SK-N-MC (cell line): Measurements from ENCODE around the gene OSMR.

Source experiments
- DNase-seq: peaks from one replicate; pipeline ENCODE4 v3.0.0-alpha.2; 2011; ENCODE audit warnings: low read depth, low spot score
- H3K27ac ChIP-seq: fragments of 200-600 bp; sonication (generic); 2 replicates; pipeline ENCODE4 v1.5.1; 2016; ENCODE audit warnings: mixed run types
- H3K36me3 ChIP-seq: fragments of 200-600 bp; sonication (generic); 2 replicates; pipeline ENCODE4 v1.6.1; 2017; ENCODE audit warnings: antibody characterized with exemption, low read length, mixed read lengths; ENCODE audit not compliant: insufficient read depth
- H3K4me3 ChIP-seq: fragments of 200-600 bp; sonication (generic); 2 replicates; pipeline ENCODE4 v1.5.1; 2016
- H3K9ac ChIP-seq: fragments of 200-600 bp; sonication (generic); 2 replicates; pipeline ENCODE4 v1.8.0; 2017; ENCODE audit warnings: mixed run types, mixed read lengths; ENCODE audit not compliant: insufficient read length
- H3K9me3 ChIP-seq: fragments of 200-600 bp; sonication (generic); 2 replicates; pipeline ENCODE4 v1.6.1; 2017; ENCODE audit warnings: low read depth, mild to moderate bottlenecking, antibody characterized with exemption, low read length, moderate library complexity, mixed read lengths
- EZH2 ChIP-seq: fragments of 200-600 bp; sonication (generic); IDR thresholded peaks from one replicate; pipeline ENCODE4 v1.6.1; 2017; ENCODE audit warnings: antibody characterized with exemption
- FOXP2 ChIP-seq: optimal IDR thresholded peaks from 2 replicates; pipeline ENCODE3; 2011; ENCODE audit warnings: mild to moderate bottlenecking, moderate library complexity; ENCODE audit not compliant: insufficient read depth; ENCODE audit errors: extremely low read length, control extremely low read depth
- POLR2AphosphoS5 ChIP-seq: IDR thresholded peaks from 2 replicates; pipeline ENCODE4 v1.6.1; 2012; ENCODE audit warnings: mild to moderate bottlenecking, low read depth, low read length, borderline replicate concordance

OSMR gene

DNA sequence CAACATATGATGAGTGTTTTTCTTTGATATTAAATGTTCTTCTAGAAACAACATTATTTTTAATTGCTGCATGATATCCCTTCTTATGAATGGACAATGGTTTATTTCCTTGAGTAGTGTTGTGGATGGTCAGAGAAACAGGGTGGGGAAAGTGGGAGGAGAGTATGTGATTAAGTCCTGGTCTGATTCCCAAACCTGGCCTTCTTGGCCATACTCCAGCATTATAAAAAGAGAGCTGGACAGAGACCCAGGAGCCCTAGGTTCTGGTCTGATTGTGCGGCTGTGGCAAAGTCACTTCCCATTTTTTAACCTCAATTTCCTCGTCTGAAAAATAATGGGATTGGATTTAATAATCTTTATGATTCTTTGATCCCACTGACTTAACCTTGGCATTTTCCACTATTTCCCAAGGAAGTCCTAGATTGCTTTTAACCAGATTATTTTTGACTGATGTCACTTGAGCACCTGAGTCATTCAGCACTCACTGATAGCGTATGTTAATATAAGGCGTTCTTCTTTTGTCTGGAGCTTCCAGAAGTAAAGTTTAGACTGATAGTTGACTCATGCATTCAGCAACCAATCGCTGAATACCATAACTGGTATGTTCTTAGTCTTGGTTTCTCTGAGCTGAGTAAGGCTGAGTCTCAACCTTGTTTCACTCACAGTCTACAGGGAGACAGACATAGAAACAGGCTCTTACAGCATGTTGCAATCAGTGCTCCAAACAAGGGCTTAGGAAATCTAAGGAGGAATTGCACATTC is 26.2 kb downstream of the OSMR start:
- no peak for TF ChIP-seq FOXP2
- TF ChIP-seq POLR2AphosphoS5: no peak
- TF ChIP-seq EZH2: no peak
- no peak overlapping the region for H3K9ac ChIP-seq
- H3K36me3 ChIP-seq: peaks cover 12% of the 10 kb centered on the region
- no peak overlapping the region for H3K4me3 ChIP-seq
- no peak overlapping the region for H3K27ac ChIP-seq
- DNase-seq: no peak
- H3K9me3 ChIP-seq: no peaks in the 10 kb centered on the region

DNA sequence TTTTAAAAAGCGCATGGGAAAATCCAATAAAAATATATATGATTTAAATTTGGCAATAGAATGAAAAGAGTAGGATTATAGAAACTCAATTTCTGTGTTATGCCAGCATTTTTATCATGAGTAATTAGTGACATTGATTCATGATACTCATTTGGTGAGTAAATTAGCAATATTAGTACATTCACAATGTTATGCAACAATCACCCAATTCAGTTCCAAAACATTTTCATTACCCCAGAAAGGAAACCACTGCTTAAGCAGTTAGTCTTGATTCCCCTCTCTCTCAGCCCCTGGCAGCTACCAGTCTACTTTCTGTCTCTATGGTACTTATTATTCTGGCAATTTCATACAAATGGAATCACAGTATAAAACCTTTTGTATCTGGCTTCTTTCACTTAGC is 27.0 kb downstream of the OSMR start:
- TF ChIP-seq EZH2: no peak
- TF ChIP-seq FOXP2: no peak
- no peak for TF ChIP-seq POLR2AphosphoS5
- no peak for DNase-seq
- H3K4me3 ChIP-seq: no peak overlapping the region
- H3K9ac ChIP-seq: no peak overlapping the region
- no peak overlapping the region for H3K27ac ChIP-seq
- no peaks in the 10 kb centered on the region for H3K9me3 ChIP-seq
- H3K36me3 ChIP-seq: peaks cover 19% of the 10 kb centered on the region

DNA sequence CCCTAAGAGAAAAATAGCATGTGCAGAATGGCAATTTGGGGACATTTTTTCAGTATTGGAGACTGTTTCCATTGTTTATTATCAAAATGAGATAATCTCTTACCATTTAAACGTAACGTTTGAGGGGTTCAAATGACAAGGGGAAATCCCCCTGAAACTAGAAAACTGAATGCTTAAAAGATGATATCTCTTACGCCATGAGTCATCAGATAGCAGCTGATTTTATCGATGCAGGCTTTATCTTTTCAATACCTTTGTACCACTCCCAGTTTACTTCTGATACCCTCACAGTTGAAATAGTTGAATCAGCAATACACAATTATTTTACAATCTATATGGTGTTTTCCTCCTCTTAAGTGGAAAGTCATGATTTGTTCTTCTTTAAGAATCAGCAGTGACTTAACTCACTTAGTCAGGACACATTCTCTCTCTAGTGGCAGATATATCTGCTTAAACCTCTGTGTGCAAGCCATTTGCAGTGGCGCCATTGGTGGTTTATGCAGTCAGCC is 29.2 kb downstream of the OSMR start:
- H3K9me3 ChIP-seq: no peaks in the 10 kb centered on the region
- no peak for DNase-seq
- no peak overlapping the region for H3K27ac ChIP-seq
- no peak overlapping the region for H3K4me3 ChIP-seq
- TF ChIP-seq POLR2AphosphoS5 (no peak), FOXP2 (no peak), EZH2 (no peak)
- peaks cover 19% of the 10 kb centered on the region for H3K36me3 ChIP-seq
- no peak overlapping the region for H3K9ac ChIP-seq

DNA sequence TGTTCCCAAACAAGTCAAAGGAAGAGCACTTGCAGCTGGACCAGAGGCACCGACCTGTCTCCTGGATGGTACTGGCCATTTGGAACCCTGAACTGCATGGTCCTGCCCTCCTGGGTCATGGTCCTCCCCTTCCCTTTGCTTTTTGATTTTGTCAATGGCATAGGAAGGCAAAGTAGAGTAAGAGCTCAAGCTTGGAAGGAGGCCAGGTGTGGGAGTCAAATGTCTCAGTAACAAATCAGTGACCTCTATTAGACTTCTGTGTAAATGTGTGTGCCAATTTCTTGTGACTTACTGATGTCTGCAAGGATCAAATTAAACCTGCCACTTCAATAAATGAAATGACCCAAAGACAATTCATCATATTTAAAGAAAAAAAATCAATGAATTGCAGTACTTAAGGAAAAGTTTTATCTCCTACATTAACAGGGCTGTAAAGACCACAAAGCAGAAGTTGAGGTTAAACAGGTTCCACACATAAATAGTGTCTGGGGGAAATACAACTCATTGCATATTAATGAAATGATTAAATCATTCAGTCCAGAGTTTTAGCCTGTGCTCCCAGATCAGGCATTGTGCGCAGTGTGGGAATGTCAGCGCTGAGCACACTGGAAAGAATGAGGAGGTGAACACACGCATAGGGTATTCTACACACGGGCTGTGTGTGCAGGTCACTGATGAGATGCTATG is 32.7 kb downstream of the OSMR start:
- H3K36me3 ChIP-seq: peaks cover 23% of the 10 kb centered on the region
- no peak overlapping the region for H3K4me3 ChIP-seq
- H3K27ac ChIP-seq: no peak overlapping the region
- no peak for DNase-seq
- TF ChIP-seq POLR2AphosphoS5: no peak
- no peak for TF ChIP-seq FOXP2
- no peak for TF ChIP-seq EZH2
- H3K9me3 ChIP-seq: no peaks in the 10 kb centered on the region
- no peak overlapping the region for H3K9ac ChIP-seq

DNA sequence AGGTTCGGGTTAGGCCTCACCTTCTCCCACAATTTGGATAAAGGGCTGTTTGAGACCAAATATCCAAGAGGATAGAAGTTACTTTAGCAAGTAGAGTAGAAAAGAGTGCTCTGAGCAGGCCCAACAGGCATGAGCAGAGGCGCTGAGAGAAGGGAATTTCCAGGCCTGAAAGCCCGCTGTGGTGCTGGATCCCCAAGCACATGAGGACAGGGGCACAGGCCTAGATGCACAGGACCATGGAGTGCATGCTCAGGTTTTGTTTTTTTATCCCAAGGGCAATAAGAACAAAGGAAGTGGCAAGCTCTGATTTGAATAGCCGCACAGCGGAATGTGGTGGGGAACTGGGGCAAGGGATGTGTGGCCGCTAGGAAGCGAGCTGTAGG is 33.3 kb downstream of the OSMR start:
- Histone ChIP-seq H3K36me3 (peaks cover 28% of the 10 kb centered on the region), H3K9ac (no peak overlapping the region), H3K4me3 (no peak overlapping the region), H3K9me3 (no peaks in the 10 kb centered on the region), H3K27ac (no peak overlapping the region)
- TF ChIP-seq EZH2 (no peak), POLR2AphosphoS5 (no peak), FOXP2 (no peak)
- DNase-seq: no peak

DNA sequence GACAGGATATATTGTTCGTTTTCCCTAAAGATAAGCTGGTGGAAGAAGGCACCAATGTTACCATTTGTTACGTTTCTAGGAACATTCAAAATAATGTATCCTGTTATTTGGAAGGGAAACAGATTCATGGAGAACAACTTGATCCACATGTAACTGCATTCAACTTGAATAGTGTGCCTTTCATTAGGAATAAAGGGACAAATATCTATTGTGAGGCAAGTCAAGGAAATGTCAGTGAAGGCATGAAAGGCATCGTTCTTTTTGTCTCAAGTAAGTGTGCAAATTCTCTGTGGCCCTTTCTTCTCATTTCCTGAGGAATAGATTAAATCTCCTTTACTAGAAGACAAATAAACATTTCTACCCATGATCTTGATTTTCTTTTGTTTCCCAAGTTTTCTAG is 38.0 kb downstream of the OSMR start:
- no peak overlapping the region for H3K4me3 ChIP-seq
- no peaks in the 10 kb centered on the region for H3K9me3 ChIP-seq
- no peak overlapping the region for H3K27ac ChIP-seq
- peaks cover 30% of the 10 kb centered on the region for H3K36me3 ChIP-seq
- H3K9ac ChIP-seq: no peak overlapping the region
- TF ChIP-seq POLR2AphosphoS5 (no peak), FOXP2 (no peak), EZH2 (no peak)
- DNase-seq: no peak

DNA sequence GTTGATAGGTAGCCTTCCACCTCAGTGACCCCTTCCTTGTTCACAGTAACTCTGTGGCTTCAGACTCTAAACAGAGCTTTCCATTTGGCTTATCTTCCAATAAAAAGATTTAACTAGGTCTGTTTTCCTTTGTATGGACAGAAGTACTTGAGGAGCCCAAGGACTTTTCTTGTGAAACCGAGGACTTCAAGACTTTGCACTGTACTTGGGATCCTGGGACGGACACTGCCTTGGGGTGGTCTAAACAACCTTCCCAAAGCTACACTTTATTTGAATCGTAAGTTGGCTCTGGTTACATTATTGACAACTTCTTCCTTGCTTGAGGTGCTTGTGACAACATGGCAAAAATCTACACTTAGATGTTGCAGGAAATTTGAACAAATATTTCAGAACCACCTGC is 39.4 kb downstream of the OSMR start:
- Histone ChIP-seq H3K9ac (no peak overlapping the region), H3K9me3 (no peaks in the 10 kb centered on the region), H3K36me3 (peaks cover 29% of the 10 kb centered on the region), H3K4me3 (no peak overlapping the region), H3K27ac (no peak overlapping the region)
- TF ChIP-seq POLR2AphosphoS5 (no peak), EZH2 (no peak), FOXP2 (no peak)
- no peak for DNase-seq

DNA sequence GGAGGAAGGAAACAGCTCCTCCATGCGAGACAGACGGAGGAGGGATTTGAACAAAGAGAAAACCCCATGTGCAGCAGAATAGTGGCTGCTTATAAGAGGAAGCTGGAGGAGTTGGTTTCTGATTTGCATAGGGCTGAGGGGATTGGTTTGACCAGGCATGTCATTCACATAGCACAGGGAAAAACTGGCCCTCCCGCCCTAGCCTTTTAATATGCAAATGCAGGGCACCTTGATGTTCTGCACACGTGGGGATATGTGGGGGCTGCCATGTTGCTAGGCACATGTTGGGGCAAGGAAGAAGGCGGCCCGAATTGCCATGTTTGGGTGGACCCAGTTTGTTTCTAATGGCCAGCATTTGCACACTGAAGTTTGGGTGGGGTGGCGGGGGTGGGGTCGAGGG is 42.2 kb downstream of the OSMR start:
- DNase-seq: no peak
- H3K27ac ChIP-seq: no peak overlapping the region
- H3K36me3 ChIP-seq: peaks cover 26% of the 10 kb centered on the region
- no peak overlapping the region for H3K9ac ChIP-seq
- TF ChIP-seq POLR2AphosphoS5 (no peak), FOXP2 (no peak), EZH2 (no peak)
- no peak overlapping the region for H3K4me3 ChIP-seq
- H3K9me3 ChIP-seq: no peaks in the 10 kb centered on the region

DNA sequence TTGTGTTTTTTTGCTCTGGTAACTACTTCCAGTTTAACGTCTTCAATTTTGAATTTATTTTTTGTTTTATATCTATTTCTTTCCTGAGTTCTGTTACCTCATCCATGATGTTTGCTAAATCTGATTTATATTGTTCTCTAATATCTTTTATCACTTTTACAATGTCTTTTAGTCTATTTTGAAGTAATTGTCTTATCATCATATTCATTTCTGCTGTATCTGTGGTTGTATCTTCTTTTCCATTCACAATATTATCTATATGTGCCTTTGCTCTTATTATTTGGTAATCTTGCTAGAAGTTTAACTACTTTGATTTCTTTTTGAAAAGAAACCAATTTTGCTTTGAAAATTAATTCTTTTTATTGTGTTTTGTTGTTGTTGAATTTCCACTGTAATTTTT is 43.6 kb downstream of the OSMR start:
- no peak for DNase-seq
- H3K36me3 ChIP-seq: peaks cover 18% of the 10 kb centered on the region
- TF ChIP-seq FOXP2 (no peak), EZH2 (no peak), POLR2AphosphoS5 (no peak)
- no peak overlapping the region for H3K27ac ChIP-seq
- H3K9me3 ChIP-seq: peaks cover 5% of the 10 kb centered on the region; the same call in 1 of the 2 replicates
- H3K4me3 ChIP-seq: no peak overlapping the region
- H3K9ac ChIP-seq: no peak overlapping the region
